KMS-11 (cell line): ENCODE data around the gene PPP1R3G.

Experiments used
- H2AFZ ChIP-seq: fragments of 200-600 bp; sonication (generic); 2 replicates; pipeline ENCODE4 v1.6.1; 2016; ENCODE audit warnings: antibody characterized with exemption, mixed run types, low read depth
- H3K27ac ChIP-seq: fragments of 200-600 bp; sonication (generic); 2 replicates; pipeline ENCODE4 v1.6.1; 2016; ENCODE audit warnings: mild to moderate bottlenecking, mixed run types
- H3K27me3 ChIP-seq: fragments of 200-600 bp; sonication (generic); 2 replicates; pipeline ENCODE4 v1.6.1; 2017; ENCODE audit warnings: mild to moderate bottlenecking, low read depth, mixed run types, moderate library complexity; ENCODE audit not compliant: insufficient read depth
- H3K36me3 ChIP-seq: fragments of 200-600 bp; sonication (generic); 2 replicates; pipeline ENCODE4 v1.6.1; 2017; ENCODE audit warnings: mild to moderate bottlenecking, mixed run types; ENCODE audit not compliant: insufficient read depth
- H3K4me1 ChIP-seq: fragments of 200-600 bp; sonication (generic); 2 replicates; pipeline ENCODE4 v1.6.1; 2016; ENCODE audit warnings: mild to moderate bottlenecking, low read depth, mixed run types; ENCODE audit not compliant: poor library complexity, severe bottlenecking
- H3K4me2 ChIP-seq: fragments of 200-600 bp; sonication (generic); 2 replicates; pipeline ENCODE4 v1.7.0; 2016; ENCODE audit warnings: mild to moderate bottlenecking, mixed run types
- H3K4me3 ChIP-seq: fragments of 200-600 bp; sonication (generic); IDR thresholded peaks from 2 replicates; pipeline ENCODE4 v1.6.1; 2017; ENCODE audit warnings: low read depth, low read length, mixed read lengths; ENCODE audit not compliant: insufficient read depth
- H3K79me2 ChIP-seq: fragments of 200-600 bp; sonication (generic); 2 replicates; pipeline ENCODE4 v1.6.1; 2016; ENCODE audit warnings: low read depth, mixed run types; ENCODE audit not compliant: insufficient read depth
- H3K9ac ChIP-seq: fragments of 200-600 bp; sonication (generic); 2 replicates; pipeline ENCODE4 v1.6.1; 2016; ENCODE audit warnings: mild to moderate bottlenecking, mixed run types
- H4K20me1 ChIP-seq: fragments of 200-600 bp; sonication (generic); 2 replicates; pipeline ENCODE4 v1.6.1; 2016; ENCODE audit warnings: mild to moderate bottlenecking, mixed run types; ENCODE audit not compliant: insufficient read depth
- TF ChIP-seq, protein P1 (sequence below): fragments of 200-600 bp; sonication (generic); conservative IDR thresholded peaks from 2 replicates; pipeline ENCODE4 v1.6.1; 2017; ENCODE audit warnings: low read depth, mild to moderate bottlenecking, antibody characterized with exemption, low read length, moderate library complexity, mixed read lengths

The PPP1R3G gene

GRCh38 chr6:5093231-5094015, 8.3 kb downstream of the PPP1R3G start:
- Histone ChIP-seq H3K27ac (no peak overlapping the region), H2AFZ (no peak overlapping the region), H4K20me1 (no peaks in the 10 kb centered on the region), H3K79me2 (no peaks in the 10 kb centered on the region), H3K36me3 (no peaks in the 10 kb centered on the region; the same call in 1 of the 2 replicates), H3K27me3 (no peaks in the 10 kb centered on the region), H3K9ac (no peak overlapping the region), H3K4me2 (no peak overlapping the region), H3K4me1 (no peaks in the 10 kb centered on the region), H3K4me3 (no peak overlapping the region)
- TF ChIP-seq, protein P1, sequence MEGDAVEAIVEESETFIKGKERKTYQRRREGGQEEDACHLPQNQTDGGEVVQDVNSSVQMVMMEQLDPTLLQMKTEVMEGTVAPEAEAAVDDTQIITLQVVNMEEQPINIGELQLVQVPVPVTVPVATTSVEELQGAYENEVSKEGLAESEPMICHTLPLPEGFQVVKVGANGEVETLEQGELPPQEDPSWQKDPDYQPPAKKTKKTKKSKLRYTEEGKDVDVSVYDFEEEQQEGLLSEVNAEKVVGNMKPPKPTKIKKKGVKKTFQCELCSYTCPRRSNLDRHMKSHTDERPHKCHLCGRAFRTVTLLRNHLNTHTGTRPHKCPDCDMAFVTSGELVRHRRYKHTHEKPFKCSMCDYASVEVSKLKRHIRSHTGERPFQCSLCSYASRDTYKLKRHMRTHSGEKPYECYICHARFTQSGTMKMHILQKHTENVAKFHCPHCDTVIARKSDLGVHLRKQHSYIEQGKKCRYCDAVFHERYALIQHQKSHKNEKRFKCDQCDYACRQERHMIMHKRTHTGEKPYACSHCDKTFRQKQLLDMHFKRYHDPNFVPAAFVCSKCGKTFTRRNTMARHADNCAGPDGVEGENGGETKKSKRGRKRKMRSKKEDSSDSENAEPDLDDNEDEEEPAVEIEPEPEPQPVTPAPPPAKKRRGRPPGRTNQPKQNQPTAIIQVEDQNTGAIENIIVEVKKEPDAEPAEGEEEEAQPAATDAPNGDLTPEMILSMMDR, result no peak

DNA sequence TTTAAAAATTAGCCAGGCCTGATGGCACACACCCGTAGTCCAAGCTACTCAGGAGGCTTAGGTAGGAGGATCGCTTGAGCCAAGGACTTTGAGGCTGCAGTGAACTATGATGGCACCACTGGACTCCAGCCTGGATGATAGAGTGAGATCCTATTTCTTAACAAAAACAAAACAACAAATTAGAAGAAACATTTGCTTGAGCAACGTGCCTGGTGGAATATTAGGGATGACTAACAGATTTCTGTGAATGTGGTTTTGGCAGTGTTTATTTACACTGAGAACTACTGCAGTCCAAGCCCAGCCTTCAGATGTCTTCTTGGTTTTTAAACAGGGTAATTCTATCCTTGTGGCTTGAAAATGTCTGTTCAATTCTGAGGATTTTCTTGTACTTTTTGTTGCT, 9.2 kb downstream of the PPP1R3G start:
- no peaks in the 10 kb centered on the region for H3K27me3 ChIP-seq
- H3K27ac ChIP-seq, result no peak overlapping the region
- no peaks in the 10 kb centered on the region; the same call in 1 of the 2 replicates for H3K36me3 ChIP-seq
- no peak overlapping the region for H3K4me3 ChIP-seq
- no peaks in the 10 kb centered on the region for H4K20me1 ChIP-seq
- no peak overlapping the region for H2AFZ ChIP-seq
- H3K79me2 ChIP-seq, result no peaks in the 10 kb centered on the region
- H3K9ac ChIP-seq, result no peak overlapping the region
- no peaks in the 10 kb centered on the region for H3K4me1 ChIP-seq
- no peak overlapping the region for H3K4me2 ChIP-seq
- TF ChIP-seq, protein P1, result no peak

GRCh38 chr6:5095236-5095635, 10.1 kb downstream of the PPP1R3G start:
- Histone ChIP-seq H3K4me1 (no peaks in the 10 kb centered on the region), H2AFZ (no peak overlapping the region), H4K20me1 (no peaks in the 10 kb centered on the region)

DNA sequence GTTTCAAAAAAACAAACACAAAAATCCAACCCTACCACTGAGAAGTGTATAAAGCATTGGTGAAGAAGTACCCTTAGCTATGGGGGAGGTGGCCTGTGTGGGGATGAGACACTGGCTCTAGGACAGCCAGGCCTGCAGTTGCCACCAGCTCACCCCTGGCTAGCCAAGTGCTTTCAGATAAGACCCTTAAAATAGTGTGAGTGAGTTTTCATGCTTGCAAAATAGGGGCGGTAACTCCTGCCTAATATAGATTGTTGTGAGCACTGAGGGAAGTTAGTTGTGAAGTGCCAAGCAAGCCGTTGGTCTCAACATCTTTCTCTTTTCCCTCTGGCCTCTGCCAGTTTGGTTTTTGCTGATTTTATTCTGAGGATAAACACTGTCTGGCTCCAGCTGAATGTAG, 11.3 kb downstream of the PPP1R3G start:
- Histone ChIP-seq H3K4me2 (no peak overlapping the region), H3K4me1 (no peaks in the 10 kb centered on the region), H3K27ac (no peak overlapping the region)

More at GRCh38 chr6:5095236-5095635, 10.1 kb downstream of the PPP1R3G start:
- Histone ChIP-seq H3K79me2 (no peaks in the 10 kb centered on the region), H3K36me3 (no peaks in the 10 kb centered on the region; the same call in 1 of the 2 replicates), H3K9ac (no peak overlapping the region), H3K4me2 (no peak overlapping the region), H3K4me3 (no peak overlapping the region), H3K27ac (no peak overlapping the region), H3K27me3 (no peaks in the 10 kb centered on the region)
- TF ChIP-seq, protein P1, result no peak

More for the DNA sequence above, 11.3 kb downstream of the PPP1R3G start:
- TF ChIP-seq, protein P1, result no peak
- Histone ChIP-seq H3K27me3 (no peaks in the 10 kb centered on the region), H2AFZ (no peak overlapping the region), H3K4me3 (no peak overlapping the region), H4K20me1 (no peaks in the 10 kb centered on the region), H3K79me2 (no peaks in the 10 kb centered on the region), H3K36me3 (no peaks in the 10 kb centered on the region; the same call in 1 of the 2 replicates), H3K9ac (no peak overlapping the region)
